SK-N-SH (cell line): Measurements from ENCODE around the gene BMAL2. TPM values are rescaled to one million over a fixed set of nuclear protein-coding genes. Genes with fewer than 3 reads are reported as not detected.

Experiments used
- CTCF ChIA-PET: fragments of 300-600, 350-600 bp; formaldehyde crosslinking; extraction: SDS; loops from one replicate; lab custom pipeline; 2021; lab: Yijun Ruan, JAX
- POLR2A ChIA-PET: fragments of 350-600 bp; sonication (Branson Sonifier 250); formaldehyde crosslinking; extraction: SDS; loops from one replicate; lab custom pipeline; 2020; ENCODE audit warnings: antibody characterized with exemption, inconsistent platforms; lab: Yijun Ruan, JAX
- DNase-seq: peaks from one replicate; pipeline ENCODE4 v3.0.0; 2012
- H2AFZ ChIP-seq: fragments of 200-600 bp; sonication (generic); 2 replicates; pipeline ENCODE4 v1.8.1; 2016; ENCODE audit warnings: antibody characterized with exemption, mild to moderate bottlenecking, low read depth
- H3F3A ChIP-seq: fragments of 200-600 bp; sonication (generic); replicated peaks from 2 replicates; pipeline ENCODE3; 2016; ENCODE audit warnings: antibody characterized with exemption, mild to moderate bottlenecking; ENCODE audit not compliant: insufficient read depth
- H3K27ac ChIP-seq, 2 experiments: fragments of 200-500 bp in 1 of 2; fragments of 200-600 bp in 1 of 2; sonication (Bioruptor generic) in 1 of 2; sonication (generic), shearing (Covaris generic) in 1 of 2; 2 replicates each; pipeline versions ENCODE4 v1.5.1 to v1.6.1; 2014 to 2016; ENCODE audit warnings: low read depth in 2 of 2, inconsistent platforms in 1 of 2, low read length in 1 of 2, mild to moderate bottlenecking in 1 of 2, mixed read lengths in 1 of 2
- H3K27me3 ChIP-seq: fragments of 200-600 bp; sonication (generic), shearing (Covaris generic); 2 replicates; pipeline ENCODE4 v1.6.1; 2016; ENCODE audit warnings: mixed run types; ENCODE audit not compliant: insufficient read depth
- H3K36me3 ChIP-seq, 2 experiments: fragments of 200-500 bp in 1 of 2; fragments of 200-600 bp in 1 of 2; sonication (Bioruptor generic) in 1 of 2; sonication (generic) in 1 of 2; replicated peaks in 1 of 2; 2 replicates each; pipeline versions ENCODE3 to v1.5.1; 2014 to 2016; ENCODE audit warnings: low read length in 1 of 2, mild to moderate bottlenecking in 1 of 2; ENCODE audit not compliant: insufficient read depth in 2 of 2, control insufficient read depth in 1 of 2
- H3K4me1 ChIP-seq, 2 experiments: fragments of 200-500 bp in 1 of 2; fragments of 200-600 bp in 1 of 2; sonication (Bioruptor generic) in 1 of 2; sonication (generic), shearing (Covaris generic) in 1 of 2; 2 replicates each; pipeline versions ENCODE4 v1.5.1 to v1.6.1; 2014 to 2016; ENCODE audit warnings: low read depth in 1 of 2, low read length in 1 of 2, mixed run types in 1 of 2; ENCODE audit not compliant: insufficient read depth in 2 of 2, control insufficient read depth in 1 of 2
- H3K4me2 ChIP-seq: fragments of 200-600 bp; sonication (generic), shearing (Covaris generic); 2 replicates; pipeline ENCODE4 v1.6.1; 2017; ENCODE audit warnings: mixed run types
- H3K4me3 ChIP-seq, 2 experiments: fragments of 200-500 bp in 1 of 2; fragments of 200-600 bp in 1 of 2; sonication (Bioruptor generic) in 1 of 2; sonication (generic), shearing (Covaris generic) in 1 of 2; 2 replicates each; pipeline versions ENCODE4 v1.5.1 to v1.8.1; 2014 to 2016; ENCODE audit warnings: low read depth in 2 of 2, inconsistent platforms in 1 of 2, low read length in 1 of 2, mild to moderate bottlenecking in 1 of 2, mixed read lengths in 1 of 2, moderate library complexity in 1 of 2
- H3K79me2 ChIP-seq: fragments of 200-600 bp; sonication (generic); 2 replicates; pipeline ENCODE4 v1.8.1; 2017; ENCODE audit warnings: mild to moderate bottlenecking; ENCODE audit not compliant: insufficient read depth
- H3K9ac ChIP-seq: fragments of 200-600 bp; sonication (generic); 2 replicates; pipeline ENCODE4 v1.6.1; 2017; ENCODE audit warnings: mixed run types
- H3K9me2 ChIP-seq: fragments of 200-600 bp; sonication (generic); 2 replicates; pipeline ENCODE4 v1.6.1; 2017; ENCODE audit warnings: mixed run types
- H3K9me3 ChIP-seq: fragments of 200-600 bp; sonication (generic); 2 replicates; pipeline ENCODE4 v1.6.1; 2017; ENCODE audit warnings: mixed run types, mild to moderate bottlenecking, moderate library complexity
- H4K20me1 ChIP-seq: fragments of 200-600 bp; sonication (generic); 2 replicates; pipeline ENCODE4 v1.6.1; 2017; ENCODE audit warnings: mild to moderate bottlenecking, mixed run types; ENCODE audit not compliant: insufficient read depth
- GATA2 ChIP-seq: sonication (generic); formaldehyde crosslinking; IDR thresholded peaks from 2 replicates; pipeline ENCODE4 v1.5.0; 2020; ENCODE audit warnings: mild to moderate bottlenecking, missing genetic modification reagents
- IRF3 ChIP-seq: fragments of 150-350 bp; IDR thresholded peaks from 2 replicates; pipeline ENCODE4 v1.6.1; 2016; ENCODE audit warnings: mild to moderate bottlenecking, low read depth, low read length
- MAX ChIP-seq: IDR thresholded peaks from 2 replicates; pipeline ENCODE4 v1.4.0; 2012; ENCODE audit warnings: low read depth
- NFIC ChIP-seq: IDR thresholded peaks from 2 replicates; pipeline ENCODE4 v1.4.0; 2012; ENCODE audit warnings: borderline replicate concordance
- NRF1 ChIP-seq: IDR thresholded peaks from 2 replicates; pipeline ENCODE4 v1.6.1; 2012; ENCODE audit warnings: low read depth, mild to moderate bottlenecking, low read length
- PBX3 ChIP-seq: IDR thresholded peaks from 2 replicates; pipeline ENCODE4; 2012
- POLR2AphosphoS5 ChIP-seq: IDR thresholded peaks from 2 replicates; pipeline ENCODE4 v1.6.1; 2012; ENCODE audit warnings: low read depth, low read length
- RXRA ChIP-seq: IDR thresholded peaks from 2 replicates; pipeline ENCODE4 v1.4.0; 2012; ENCODE audit warnings: low read depth, mild to moderate bottlenecking, borderline replicate concordance
- SMC3 ChIP-seq: IDR thresholded peaks from 2 replicates; pipeline ENCODE4 v1.6.1; 2012; ENCODE audit warnings: low read depth, low read length, improper control_type of control experiment
- TAF1 ChIP-seq: IDR thresholded peaks from 2 replicates; pipeline ENCODE4 v1.6.1; 2012; ENCODE audit warnings: low read depth, mild to moderate bottlenecking, low read length, moderate library complexity, borderline replicate concordance
- TEAD4 ChIP-seq: IDR thresholded peaks from 2 replicates; pipeline ENCODE4 v1.4.0; 2012; ENCODE audit warnings: mild to moderate bottlenecking, borderline replicate concordance; ENCODE audit not compliant: insufficient read depth
- WGBS: methylation state at CpG from one replicate; pipeline ENCODE4 v1.1.6; 2017; ENCODE audit warnings: low lambda C conversion rate; 5-methylcytosine and 5-hydroxymethylcytosine counted together
- polyA plus RNA-seq, 3 experiments: library from polyadenylated mRNA; depleted of rRNA; stranded (reverse); fragments of >200 nt; gene quantifications; 2 replicates each; pipeline ENCODE4 v1.2.3, GENCODE V29; 2012

Gene BMAL2
- polyA plus RNA-seq, 1 of the 3 experiments (the other 2 are of a cell fraction): 6.4 TPM

- peak overlapping the region; percentile 67 for H3K9ac ChIP-seq
- H3K36me3 ChIP-seq: peaks cover 0 to 4% of the 10 kb centered on the region in 2 experiments
- H3K9me2 ChIP-seq: no peaks in the 10 kb centered on the region
- TF ChIP-seq SMC3 (no peak), NRF1 (no peak), TEAD4 (no peak), NFIC (no peak), POLR2AphosphoS5 (no peak), IRF3 (no peak), GATA2 (CRISPR knock-in tag) (no peak), PBX3 (no peak), RXRA (no peak), TAF1 (no peak)
- TF ChIP-seq, all 33 proteins: peak for 0
- no peak for DNase-seq
- peak overlapping the region; percentile 24 to 86; a peak in 3 of 4 replicates for H3K27ac ChIP-seq
- H4K20me1 ChIP-seq: no peaks in the 10 kb centered on the region
- H2AFZ ChIP-seq: peak overlapping the region; percentile 99
- POLR2A ChIA-PET: no interaction called here
- CTCF ChIA-PET: interaction anchor here (1.2 to 2.0 kb wide), 2 partner anchors 11 to 49 kb away, joined by 3 to 5 read pairs; no protein-coding TSS in a partner anchor
- peak overlapping the region in 1 of 2 experiments; percentile 87; a peak in 2 of 4 replicates for H3K4me3 ChIP-seq
- H3K9me3 ChIP-seq: no peaks in the 10 kb centered on the region
- peaks cover 26% of the 10 kb centered on the region for H3K79me2 ChIP-seq
- H3K4me2 ChIP-seq: peak overlapping the region; percentile 89
- H3K27me3 ChIP-seq: no peaks in the 10 kb centered on the region
- H3F3A ChIP-seq: peaks cover 11% of the 10 kb centered on the region
- WGBS: 32% methylated on average over 3 of the region's 3 CpGs
- peaks cover 6 to 8% of the 10 kb centered on the region in 2 experiments; a peak in 3 of 4 replicates for H3K4me1 ChIP-seq
Measured at GRCh38 chr12:27331927-27332324, 710 bp upstream of the BMAL2 start.

GRCh38 chr12:27332407-27332713 is 276 bp upstream of the BMAL2 start:
- Histone ChIP-seq H3K4me2 (peak overlapping the region; percentile 89), H3K4me3 (peak overlapping the region; percentile 75 to 87), H3K4me1 (peaks cover 6 to 8% of the 10 kb centered on the region in 2 experiments; a peak in 3 of 4 replicates), H3K9ac (peak overlapping the region; percentile 67), H3F3A (peaks cover 11% of the 10 kb centered on the region), H3K27me3 (no peaks in the 10 kb centered on the region), H3K27ac (peak overlapping the region in 1 of 2 experiments; percentile 86; a peak in 1 of 4 replicates), H4K20me1 (no peaks in the 10 kb centered on the region), H3K9me2 (no peaks in the 10 kb centered on the region), H2AFZ (peak overlapping the region; percentile 99), H3K9me3 (no peaks in the 10 kb centered on the region), H3K79me2 (peaks cover 29% of the 10 kb centered on the region), H3K36me3 (peaks cover 0 to 4% of the 10 kb centered on the region in 2 experiments)
- DNase-seq: no peak
- 22% methylated on average over 10 of the region's 10 CpGs for WGBS
- ChIA-PET CTCF (interaction anchor here (1.2 to 2.0 kb wide), 3 partner anchors 27 to 53 kb away, joined by 3 to 7 read pairs (median 5); no protein-coding TSS in a partner anchor), POLR2A (interaction anchor here (1.0 kb wide), 1 partner anchor 310 kb away, joined by 3 read pairs; the partner anchor contains the start of gene MED21)
- 0 out of 2 replicates have a peak, but pooled peaks have one; percentile 7 for TF ChIP-seq MAX
- TF ChIP-seq POLR2AphosphoS5: no peak
